CD8-positive, alpha-beta memory T cell (primary cell): Measurements from ENCODE around the gene SLC4A1. TPM values are rescaled to one million over a fixed set of nuclear protein-coding genes. Genes with fewer than 3 reads are reported as not detected.

ENCODE experiments used
- CTCF ChIA-PET: fragments of 350-600 bp; sonication (Branson Sonifier 250); formaldehyde crosslinking; loops from one replicate; lab custom pipeline; 2021; ENCODE audit warnings: antibody characterized with exemption; lab: Charles Lee
- POLR2A ChIA-PET: fragments of 350-600 bp; sonication (Branson Sonifier 250); formaldehyde crosslinking; loops from one replicate; lab custom pipeline; 2021; ENCODE audit warnings: antibody characterized with exemption; lab: Charles Lee
- DNase-seq, 5 donors: peaks; one replicate each; pipeline versions ENCODE4 v3.0.0 to v3.0.0-alpha.2; 2020 to 2022; ENCODE audit warnings: mixed read lengths in 1 of 5
- H3K27ac ChIP-seq: one replicate; pipeline ENCODE4 v1.7.0; 2013; ENCODE audit warnings: low read depth, mild to moderate bottlenecking, low read length, moderate library complexity
- H3K27me3 ChIP-seq: 2 replicates; pipeline ENCODE4 v1.7.0; 2013; ENCODE audit warnings: low read length, mild to moderate bottlenecking; ENCODE audit not compliant: insufficient read depth, poor library complexity, severe bottlenecking
- H3K36me3 ChIP-seq: 2 replicates; pipeline ENCODE4 v1.7.0; 2013; ENCODE audit warnings: mild to moderate bottlenecking, low read length, moderate library complexity; ENCODE audit not compliant: insufficient read depth
- H3K4me1 ChIP-seq: 2 replicates; pipeline ENCODE4 v1.7.0; 2013; ENCODE audit warnings: mild to moderate bottlenecking, low read length, moderate library complexity; ENCODE audit not compliant: insufficient read depth
- H3K4me3 ChIP-seq: 2 replicates; pipeline ENCODE4 v1.7.0; 2013; ENCODE audit warnings: mild to moderate bottlenecking, low read length
- H3K9me3 ChIP-seq: 2 replicates; pipeline ENCODE4 v1.7.0; 2013; ENCODE audit warnings: mild to moderate bottlenecking, low read length
- H3K27ac Mint-ChIP-seq, 8 donors: one replicate each; pipeline ENCODE4 v1.8.0; 2020 to 2021; ENCODE audit warnings: mixed read lengths in 8 of 8, mild to moderate bottlenecking in 6 of 8, inconsistent platforms in 3 of 8, moderate library complexity in 3 of 8
- H3K27me3 Mint-ChIP-seq, 2 donors: one replicate each; pipeline ENCODE4 v1.8.0; 2020 to 2021; ENCODE audit warnings: mixed read lengths in 2 of 2, mild to moderate bottlenecking in 1 of 2, moderate library complexity in 1 of 2
- H3K36me3 Mint-ChIP-seq, 3 donors: one replicate each; pipeline ENCODE4 v1.8.0; 2020 to 2021; ENCODE audit warnings: mixed read lengths in 3 of 3, inconsistent platforms in 1 of 3, mild to moderate bottlenecking in 1 of 3
- H3K4me1 Mint-ChIP-seq, 3 donors: one replicate each; pipeline ENCODE4 v1.8.0; 2020 to 2021; ENCODE audit warnings: mixed read lengths in 3 of 3, inconsistent platforms in 1 of 3, mild to moderate bottlenecking in 1 of 3
- H3K4me3 Mint-ChIP-seq, 7 donors: one replicate each; pipeline ENCODE4 v1.8.0; 2020 to 2021; ENCODE audit warnings: mixed read lengths in 7 of 7, mild to moderate bottlenecking in 6 of 7, moderate library complexity in 4 of 7, inconsistent platforms in 2 of 7
- H3K9me3 Mint-ChIP-seq, 5 donors: one replicate each; pipeline ENCODE4 v1.8.0; 2020 to 2022; ENCODE audit warnings: mixed read lengths in 5 of 5, mild to moderate bottlenecking in 3 of 5, moderate library complexity in 2 of 5, inconsistent platforms in 1 of 5
- polyA plus RNA-seq: library from polyadenylated mRNA; unstranded; fragments of 300-500 nt; fragmentation: Illumina TruSeq; gene quantifications from one replicate; pipeline ENCODE4 v1.2.3, GENCODE V29; 2021
- total RNA-seq, 2 experiments: library from RNA; stranded (reverse); gene quantifications; one replicate each; pipeline ENCODE4 v1.2.3, GENCODE V29; 2021

SLC4A1 gene
- total and polyA plus RNA-seq, 3 experiments from 2014 or later: not detected

DNA sequence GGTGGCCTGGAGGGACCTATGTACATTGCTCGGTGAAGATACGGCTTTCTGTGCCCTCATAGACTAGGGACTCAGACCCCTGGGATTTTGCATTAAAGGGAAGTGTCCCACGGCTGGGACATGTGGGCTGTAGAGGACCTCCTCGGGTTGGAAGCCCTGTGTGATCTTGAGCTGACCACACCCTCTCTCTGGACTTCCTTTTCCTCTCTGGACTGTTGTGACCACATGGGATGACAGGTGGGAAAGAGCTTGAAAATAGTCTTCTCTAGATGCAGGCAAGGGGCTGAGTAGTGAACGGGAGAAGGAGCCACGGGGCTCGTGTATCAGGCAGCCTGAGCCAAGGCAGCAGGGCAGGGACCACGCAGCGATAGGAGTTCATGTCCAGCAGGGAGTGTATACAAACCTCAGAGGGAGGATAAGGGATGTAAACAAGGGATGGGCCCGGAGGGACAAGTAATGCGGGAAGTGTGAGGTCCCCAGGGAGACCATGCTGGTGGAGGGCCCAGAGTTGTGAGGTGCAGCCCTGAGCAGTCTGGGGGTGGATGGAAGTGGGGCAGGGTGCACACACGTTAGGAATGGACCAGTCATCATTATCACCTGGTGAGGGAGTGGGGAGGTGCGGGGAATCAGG lies 4.5 kb upstream of the SLC4A1 start:
- Mint-ChIP-seq H3K4me1 (no peaks in the 10 kb centered on the region), H3K4me3 (no peak overlapping the region), H3K9me3 (no peaks in the 10 kb centered on the region), H3K36me3 (no peaks in the 10 kb centered on the region), H3K27ac (peak overlapping the region in 1 of 8 donors; percentile 62), H3K27me3 (peaks cover 0 to 9% of the 10 kb centered on the region in 2 donors)
- H3K4me3 ChIP-seq: no peak overlapping the region
- no peak for DNase-seq
- no peaks in the 10 kb centered on the region for H3K9me3 ChIP-seq
- H3K4me1 ChIP-seq: no peaks in the 10 kb centered on the region
- H3K27ac ChIP-seq: no peak overlapping the region
- no peaks in the 10 kb centered on the region for H3K27me3 ChIP-seq
- ChIA-PET CTCF (interaction anchor here (1.4 kb wide), 1 partner anchor 15 kb away, joined by 3 read pairs; no protein-coding TSS in a partner anchor), POLR2A (no interaction called here)
- no peaks in the 10 kb centered on the region for H3K36me3 ChIP-seq

DNA sequence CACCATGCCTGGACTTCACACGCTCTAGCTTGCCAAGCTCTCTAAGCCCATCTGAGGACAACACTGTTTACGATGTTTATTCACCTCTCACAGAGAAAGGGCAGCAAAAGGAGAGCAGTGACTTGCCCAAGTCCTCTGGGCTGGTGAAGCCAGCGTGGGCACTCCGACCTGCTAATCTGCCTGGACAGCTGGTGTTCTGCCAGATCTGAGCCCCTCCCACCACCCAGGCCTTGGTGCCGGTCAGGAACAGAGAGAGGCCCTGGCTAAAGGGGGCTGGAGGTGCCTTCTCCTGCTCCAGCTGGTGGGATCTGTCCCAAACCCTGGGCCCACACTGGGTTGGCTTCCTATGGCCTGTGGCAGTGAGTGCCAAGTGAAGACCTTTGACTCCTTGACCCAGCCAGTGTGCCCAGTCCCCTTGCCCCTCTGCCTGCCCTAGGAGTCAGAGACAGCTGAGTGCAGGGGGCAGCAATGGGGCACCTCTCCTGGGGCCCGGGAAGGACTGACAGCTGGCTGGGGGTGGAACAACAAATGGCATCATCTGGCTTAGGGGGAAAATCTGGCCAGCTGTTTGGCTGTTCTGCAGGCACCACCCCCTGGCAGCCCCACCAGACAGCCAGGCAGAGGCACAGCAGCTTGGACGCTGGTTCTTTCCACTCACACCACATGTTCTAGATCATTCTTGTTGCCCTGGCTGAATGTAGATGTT lies 1.8 kb upstream of the SLC4A1 start:
- Histone ChIP-seq H3K9me3 (no peaks in the 10 kb centered on the region), H3K36me3 (no peaks in the 10 kb centered on the region), H3K27ac (no peak overlapping the region), H3K27me3 (no peaks in the 10 kb centered on the region), H3K4me3 (no peak overlapping the region), H3K4me1 (no peaks in the 10 kb centered on the region)
- Mint-ChIP-seq H3K27ac (no peak overlapping the region), H3K27me3 (peaks cover 0 to 6% of the 10 kb centered on the region in 2 donors), H3K4me1 (no peaks in the 10 kb centered on the region), H3K4me3 (no peak overlapping the region), H3K9me3 (no peaks in the 10 kb centered on the region), H3K36me3 (no peaks in the 10 kb centered on the region)
- DNase-seq: no peak
- ChIA-PET CTCF (no interaction called here), POLR2A (interaction anchor here (0.5 kb wide), 1 partner anchor 59 kb away, joined by 4 read pairs; no protein-coding TSS in a partner anchor)

DNA sequence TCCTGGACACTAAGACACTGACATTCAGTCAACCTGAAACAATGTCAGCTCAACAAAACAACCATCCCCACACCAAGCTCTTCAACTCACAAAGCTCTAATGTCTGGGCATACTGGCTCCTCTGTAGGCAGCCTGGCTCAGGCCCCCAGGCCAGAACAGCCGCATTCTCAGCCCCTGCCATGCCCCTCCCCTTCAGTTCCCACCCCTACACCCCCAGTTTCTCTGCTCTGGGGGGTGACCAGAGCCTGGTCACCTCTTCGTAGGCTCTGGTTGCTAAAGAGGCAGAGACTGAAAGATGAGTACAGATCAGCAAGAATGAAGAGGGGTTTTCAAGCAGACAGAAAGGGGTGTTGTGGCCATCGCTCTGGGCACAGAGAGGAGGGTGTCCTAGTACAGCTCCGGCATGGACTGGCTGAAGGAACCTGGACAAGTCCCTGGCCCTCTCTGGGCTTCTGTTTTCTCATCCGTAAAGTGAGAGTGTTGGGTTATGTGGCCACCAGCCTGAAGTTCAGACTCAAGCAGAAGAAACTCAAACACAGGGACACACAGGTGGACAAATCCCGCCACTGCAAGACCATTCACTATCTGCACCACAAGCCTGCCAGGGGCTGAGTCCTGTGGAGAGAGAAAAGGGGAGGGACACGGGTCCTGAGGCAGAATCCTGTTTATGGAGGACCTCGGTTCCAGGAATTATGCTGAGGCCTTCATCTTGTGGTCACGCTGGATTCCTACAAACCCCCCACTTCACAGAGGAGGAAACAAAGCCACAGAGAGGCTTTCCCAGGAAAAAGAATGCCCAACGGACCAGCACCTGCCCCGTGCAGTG lies 987 bp upstream of the SLC4A1 start:
- H3K9me3 Mint-ChIP-seq: no peaks in the 10 kb centered on the region
- Histone ChIP-seq H3K27ac (no peak overlapping the region), H3K36me3 (no peaks in the 10 kb centered on the region), H3K4me1 (no peaks in the 10 kb centered on the region), H3K27me3 (no peaks in the 10 kb centered on the region), H3K9me3 (no peaks in the 10 kb centered on the region), H3K4me3 (no peak overlapping the region)
- DNase-seq: no peak
- H3K4me3 Mint-ChIP-seq: peak overlapping the region in 1 of 7 donors; percentile 16
- H3K4me1 Mint-ChIP-seq: no peaks in the 10 kb centered on the region
- peak overlapping the region in 2 of 8 donors; percentile 22 to 58 for H3K27ac Mint-ChIP-seq
- ChIA-PET POLR2A (no interaction called here), CTCF (no interaction called here)
- peaks cover 0 to 6% of the 10 kb centered on the region in 2 donors for H3K27me3 Mint-ChIP-seq
- no peaks in the 10 kb centered on the region for H3K36me3 Mint-ChIP-seq

DNA sequence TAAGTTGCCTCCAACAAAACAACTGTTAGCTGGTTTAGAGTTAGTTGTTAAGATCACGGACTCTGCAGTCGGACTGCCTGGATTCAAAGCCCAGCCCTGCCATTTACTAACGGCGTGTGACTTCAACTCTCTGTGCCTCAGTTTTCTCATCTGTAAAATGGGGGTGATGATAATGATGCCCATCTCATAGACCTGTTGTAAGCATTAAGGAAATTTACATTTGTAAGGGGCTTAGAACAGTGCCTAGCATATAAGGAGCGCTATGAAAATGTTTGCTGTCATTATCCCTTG lies 825 bp downstream of the SLC4A1 start:
- H3K4me1 ChIP-seq: no peaks in the 10 kb centered on the region
- H3K27ac ChIP-seq: no peak overlapping the region
- Mint-ChIP-seq H3K4me1 (no peaks in the 10 kb centered on the region), H3K9me3 (no peaks in the 10 kb centered on the region), H3K27me3 (no peaks in the 10 kb centered on the region), H3K36me3 (no peaks in the 10 kb centered on the region), H3K4me3 (no peak overlapping the region), H3K27ac (no peak overlapping the region)
- H3K27me3 ChIP-seq: no peaks in the 10 kb centered on the region
- ChIA-PET CTCF (no interaction called here), POLR2A (no interaction called here)
- no peak for DNase-seq
- no peak overlapping the region for H3K4me3 ChIP-seq
- H3K9me3 ChIP-seq: no peaks in the 10 kb centered on the region
- H3K36me3 ChIP-seq: no peaks in the 10 kb centered on the region

DNA sequence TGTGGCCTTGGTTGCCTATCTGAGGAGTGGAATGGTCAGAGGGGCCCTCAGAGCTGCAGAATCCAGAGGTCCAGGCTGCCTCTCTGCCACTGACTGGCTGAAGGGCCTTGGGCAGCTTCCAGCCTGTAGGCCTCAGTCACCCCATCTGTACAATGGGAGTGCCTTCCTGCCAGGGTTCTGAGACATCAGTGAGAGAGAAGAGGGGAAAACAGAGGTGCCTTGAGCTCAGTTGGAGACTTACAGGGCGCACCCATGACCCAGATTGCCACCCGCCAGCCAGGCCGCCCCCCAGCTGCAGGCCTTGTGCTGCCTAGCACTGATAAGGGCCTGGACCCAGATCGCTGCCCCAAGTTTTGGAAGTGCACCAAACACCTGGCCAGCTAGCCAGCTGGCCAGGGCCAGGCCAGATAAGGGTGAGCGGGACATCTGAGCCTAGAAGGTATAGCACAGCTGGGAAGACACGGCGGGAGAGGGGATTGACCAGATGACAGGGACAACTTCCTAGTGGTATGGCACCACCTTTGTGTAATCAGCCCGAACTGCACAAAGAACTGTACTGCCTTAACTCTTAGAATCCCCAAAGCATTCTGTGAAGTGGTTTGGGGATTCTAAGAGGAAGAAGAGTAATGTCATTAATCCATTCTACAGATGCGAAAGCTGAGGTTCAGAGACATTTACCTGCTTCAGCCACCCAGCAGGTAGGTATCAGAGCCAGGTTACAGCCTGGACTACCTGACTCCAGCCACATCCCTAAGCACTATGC lies 1.4 kb downstream of the SLC4A1 start:
- H3K27me3 ChIP-seq: no peaks in the 10 kb centered on the region
- H3K27ac Mint-ChIP-seq: peak overlapping the region in 2 of 8 donors; percentile 23 to 66
- H3K4me3 Mint-ChIP-seq: no peak overlapping the region
- no peaks in the 10 kb centered on the region for H3K4me1 Mint-ChIP-seq
- H3K9me3 Mint-ChIP-seq: no peaks in the 10 kb centered on the region
- H3K36me3 ChIP-seq: no peaks in the 10 kb centered on the region
- no peak overlapping the region for H3K4me3 ChIP-seq
- DNase-seq: no peak
- H3K9me3 ChIP-seq: no peaks in the 10 kb centered on the region
- POLR2A ChIA-PET: no interaction called here
- H3K4me1 ChIP-seq: no peaks in the 10 kb centered on the region
- no peaks in the 10 kb centered on the region for H3K27me3 Mint-ChIP-seq
- no peak overlapping the region for H3K27ac ChIP-seq
- H3K36me3 Mint-ChIP-seq: no peaks in the 10 kb centered on the region
- CTCF ChIA-PET: no interaction called here

DNA sequence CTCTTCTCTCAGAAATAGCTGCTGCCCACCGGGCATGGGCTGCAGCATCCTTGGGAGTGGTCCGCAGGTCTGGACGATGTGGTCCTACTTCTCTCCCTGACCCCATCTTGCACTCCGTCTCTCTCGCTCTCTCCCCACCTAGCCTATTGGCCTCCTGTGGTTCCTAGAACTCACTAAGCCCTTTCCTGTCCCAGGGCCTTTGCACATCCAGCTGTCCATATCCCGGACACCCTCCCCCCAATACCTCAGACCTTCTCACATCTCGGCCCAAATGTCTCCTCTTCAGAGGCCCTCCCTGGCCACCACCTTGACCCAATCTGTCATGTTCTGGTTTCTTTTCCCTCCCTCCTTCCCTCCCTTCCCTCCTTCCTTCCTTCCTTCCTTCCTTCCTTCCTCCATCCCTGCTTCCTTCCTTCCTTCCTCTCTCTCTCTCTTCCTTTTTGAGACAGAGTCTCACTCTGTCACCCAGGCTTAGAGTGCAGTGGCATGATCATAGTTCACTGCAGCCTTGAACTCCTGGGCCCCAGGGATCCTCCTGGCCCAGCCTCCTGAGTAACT lies 4.5 kb downstream of the SLC4A1 start:
- Mint-ChIP-seq H3K9me3 (no peaks in the 10 kb centered on the region), H3K27ac (peak overlapping the region in 1 of 8 donors; percentile 54), H3K36me3 (no peaks in the 10 kb centered on the region), H3K4me3 (no peak overlapping the region), H3K4me1 (no peaks in the 10 kb centered on the region), H3K27me3 (no peaks in the 10 kb centered on the region)
- DNase-seq: no peak
- CTCF ChIA-PET: no interaction called here
- no peak overlapping the region for H3K27ac ChIP-seq
- no peak overlapping the region for H3K4me3 ChIP-seq
- no peaks in the 10 kb centered on the region for H3K27me3 ChIP-seq
- POLR2A ChIA-PET: no interaction called here
- H3K9me3 ChIP-seq: no peaks in the 10 kb centered on the region
- no peaks in the 10 kb centered on the region for H3K36me3 ChIP-seq
- H3K4me1 ChIP-seq: no peaks in the 10 kb centered on the region

DNA sequence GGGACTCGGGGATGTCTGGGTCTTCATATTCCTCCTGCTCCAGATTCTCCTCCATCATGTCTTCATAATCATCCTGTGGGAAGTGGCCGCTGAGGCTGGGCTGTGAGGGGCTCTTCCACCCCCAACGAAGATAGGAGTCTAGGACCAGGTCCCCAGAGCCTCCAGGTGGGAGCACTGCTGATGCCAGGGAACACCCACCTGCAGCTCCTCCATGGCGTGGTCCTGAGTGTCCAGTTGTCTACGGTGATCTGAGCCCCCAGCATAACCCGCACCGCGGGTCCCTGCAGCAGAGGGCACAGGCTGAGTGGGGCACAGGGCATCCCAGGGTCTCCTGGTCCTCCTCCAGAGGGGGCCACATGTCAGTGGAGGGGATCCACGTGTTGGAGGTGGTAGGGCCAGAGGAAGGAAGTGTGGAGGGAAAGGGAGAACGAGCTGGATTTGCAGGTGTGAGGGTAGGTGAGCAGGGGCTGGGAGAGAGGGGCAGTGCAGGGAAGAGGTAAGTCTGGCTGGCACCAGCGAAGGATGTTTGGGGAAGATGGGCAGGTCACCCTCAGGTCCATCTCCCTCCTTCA lies 5.2 kb downstream of the SLC4A1 start:
- ChIA-PET POLR2A (no interaction called here), CTCF (no interaction called here)
- H3K9me3 Mint-ChIP-seq: no peaks in the 10 kb centered on the region
- no peak for DNase-seq
- Histone ChIP-seq H3K4me1 (no peaks in the 10 kb centered on the region), H3K9me3 (no peaks in the 10 kb centered on the region), H3K27me3 (no peaks in the 10 kb centered on the region), H3K27ac (no peak overlapping the region), H3K36me3 (no peaks in the 10 kb centered on the region), H3K4me3 (no peak overlapping the region)
- H3K4me3 Mint-ChIP-seq: no peak overlapping the region
- no peaks in the 10 kb centered on the region for H3K36me3 Mint-ChIP-seq
- no peaks in the 10 kb centered on the region for H3K27me3 Mint-ChIP-seq
- peak overlapping the region in 2 of 8 donors; percentile 13 to 29 for H3K27ac Mint-ChIP-seq
- H3K4me1 Mint-ChIP-seq: no peaks in the 10 kb centered on the region
